Measurements from ENCODE around the gene CCT3.
A peak's percentile ranks its signal among the peaks of the same experiment; 100 is the strongest.

CCT3 gene

DNA sequence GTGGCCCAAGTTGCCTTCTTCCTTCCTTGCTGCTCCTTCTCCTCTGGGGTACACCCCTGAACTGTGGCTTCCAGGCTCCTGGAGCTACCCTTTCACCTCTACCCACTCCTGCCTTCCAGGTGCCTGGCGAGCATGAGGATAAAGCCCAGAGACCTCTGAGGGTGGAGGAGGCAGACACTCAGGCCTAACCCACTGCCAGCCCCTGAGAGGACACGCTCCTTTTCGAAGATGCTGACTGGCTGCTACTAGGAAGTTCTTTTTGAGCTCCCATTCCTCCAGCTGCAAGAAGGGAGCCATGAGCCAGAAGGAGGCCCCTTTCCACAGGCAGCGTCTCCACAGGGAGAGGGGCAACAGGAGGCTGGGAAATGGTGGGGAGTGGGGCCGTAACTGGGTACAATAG lies 46.6 kb upstream of the CCT3 start:
- TF ChIP-seq, protein P1, sequence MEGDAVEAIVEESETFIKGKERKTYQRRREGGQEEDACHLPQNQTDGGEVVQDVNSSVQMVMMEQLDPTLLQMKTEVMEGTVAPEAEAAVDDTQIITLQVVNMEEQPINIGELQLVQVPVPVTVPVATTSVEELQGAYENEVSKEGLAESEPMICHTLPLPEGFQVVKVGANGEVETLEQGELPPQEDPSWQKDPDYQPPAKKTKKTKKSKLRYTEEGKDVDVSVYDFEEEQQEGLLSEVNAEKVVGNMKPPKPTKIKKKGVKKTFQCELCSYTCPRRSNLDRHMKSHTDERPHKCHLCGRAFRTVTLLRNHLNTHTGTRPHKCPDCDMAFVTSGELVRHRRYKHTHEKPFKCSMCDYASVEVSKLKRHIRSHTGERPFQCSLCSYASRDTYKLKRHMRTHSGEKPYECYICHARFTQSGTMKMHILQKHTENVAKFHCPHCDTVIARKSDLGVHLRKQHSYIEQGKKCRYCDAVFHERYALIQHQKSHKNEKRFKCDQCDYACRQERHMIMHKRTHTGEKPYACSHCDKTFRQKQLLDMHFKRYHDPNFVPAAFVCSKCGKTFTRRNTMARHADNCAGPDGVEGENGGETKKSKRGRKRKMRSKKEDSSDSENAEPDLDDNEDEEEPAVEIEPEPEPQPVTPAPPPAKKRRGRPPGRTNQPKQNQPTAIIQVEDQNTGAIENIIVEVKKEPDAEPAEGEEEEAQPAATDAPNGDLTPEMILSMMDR (IDR thresholded peaks at IDR 0.05; ENCODE audit: low read depth, low read length) = 0 out of 2 replicates have a peak, but pooled peaks have one; percentile 2
- Histone ChIP-seq H3K4me3 (ENCODE audit: low read depth, low read length) (no peak overlapping the region), H3K27ac (no peak overlapping the region), H3K27me3 (ENCODE audit: insufficient read depth, low read depth, severe bottlenecking) (peaks cover 8% of the 10 kb centered on the region), H3K36me3 (no peaks in the 10 kb centered on the region), H3K9me3 (ENCODE audit: severe bottlenecking) (no peaks in the 10 kb centered on the region)
- DNase-seq = no peak

DNA sequence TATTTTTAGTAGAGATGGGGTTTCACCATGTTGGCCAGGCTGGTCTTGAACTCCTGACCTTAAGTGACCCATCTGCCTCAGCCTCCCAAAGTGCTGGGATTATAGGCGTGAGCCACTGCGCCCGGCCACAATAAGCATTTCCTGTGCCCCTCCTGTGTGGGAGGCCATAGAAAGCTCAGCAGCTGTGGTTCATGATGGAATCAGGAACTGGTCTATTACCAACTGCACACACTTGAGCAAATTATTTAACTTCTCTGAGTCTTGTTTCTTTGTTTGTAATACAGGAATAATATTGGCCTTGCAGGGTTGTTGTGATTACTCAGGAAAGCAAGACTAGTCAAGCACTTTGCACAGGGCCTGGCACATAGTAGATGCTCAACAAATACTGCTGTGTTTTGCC lies 45.9 kb upstream of the CCT3 start:
- TF ChIP-seq, protein P1 (IDR thresholded peaks at IDR 0.05; ENCODE audit: low read depth, low read length) = no peak
- no peak overlapping the region for H3K4me3 ChIP-seq (ENCODE audit: low read depth, low read length)
- H3K27ac ChIP-seq = no peak overlapping the region
- DNase-seq = no peak
- H3K27me3 ChIP-seq (ENCODE audit: insufficient read depth, low read depth, severe bottlenecking) = peaks cover 8% of the 10 kb centered on the region
- no peaks in the 10 kb centered on the region for H3K9me3 ChIP-seq (ENCODE audit: severe bottlenecking)
- no peaks in the 10 kb centered on the region for H3K36me3 ChIP-seq

DNA sequence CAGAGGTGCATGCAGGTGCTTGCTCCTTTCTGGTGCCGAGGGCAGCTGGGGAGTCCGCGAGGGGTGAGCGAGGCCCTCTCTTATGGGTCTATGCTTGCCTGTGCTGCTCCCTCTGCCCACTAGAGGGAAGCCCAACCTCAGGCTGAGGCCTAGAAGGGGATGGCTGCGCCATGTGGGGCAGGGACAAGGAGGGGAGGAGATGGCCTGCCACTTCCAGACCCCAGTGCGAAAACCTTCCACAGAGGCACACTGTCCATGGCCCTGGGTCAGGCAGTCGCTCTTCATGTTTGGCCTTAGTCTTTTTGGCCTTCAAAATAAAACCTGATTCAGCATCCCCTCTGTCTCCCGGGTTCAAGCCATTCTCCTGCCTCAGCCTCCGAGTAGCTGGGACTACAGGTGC lies 44.9 kb upstream of the CCT3 start:
- Histone ChIP-seq H3K9me3 (ENCODE audit: severe bottlenecking) (no peaks in the 10 kb centered on the region), H3K27me3 (ENCODE audit: insufficient read depth, low read depth, severe bottlenecking) (peaks cover 8% of the 10 kb centered on the region)
- peak; percentile 95 for DNase-seq

DNA sequence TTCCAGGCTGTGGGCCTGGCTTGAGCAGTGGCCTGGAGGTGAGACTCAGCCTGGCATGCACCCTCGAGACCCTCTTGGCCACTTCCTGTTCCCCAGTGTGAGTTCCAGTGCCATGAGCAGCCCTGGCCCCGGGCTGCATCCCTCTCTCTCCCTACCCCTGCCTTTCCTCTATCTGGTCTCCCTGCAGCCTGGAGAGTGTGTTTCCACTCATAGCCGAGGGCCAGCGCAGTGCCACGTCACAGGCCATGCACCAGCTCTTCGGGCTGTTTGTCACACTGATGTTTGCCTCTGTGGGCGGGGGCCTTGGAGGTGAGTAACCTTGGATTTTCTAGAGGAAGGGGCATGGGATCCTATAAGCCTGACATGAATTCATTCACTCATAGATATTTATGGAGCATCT lies 44.5 kb upstream of the CCT3 start:
- Histone ChIP-seq H3K9me3 (ENCODE audit: severe bottlenecking) (no peaks in the 10 kb centered on the region), H3K4me3 (ENCODE audit: low read depth, low read length) (no peak overlapping the region), H3K27me3 (ENCODE audit: insufficient read depth, low read depth, severe bottlenecking) (peaks cover 8% of the 10 kb centered on the region), H3K36me3 (no peaks in the 10 kb centered on the region), H3K27ac (no peak overlapping the region)
- DNase-seq = no peak
- TF ChIP-seq, protein P1 (IDR thresholded peaks at IDR 0.05; ENCODE audit: low read depth, low read length) = no peak

More for the DNA sequence above, 44.9 kb upstream of the CCT3 start:
- no peaks in the 10 kb centered on the region for H3K36me3 ChIP-seq
- TF ChIP-seq, protein P1 (IDR thresholded peaks at IDR 0.05; ENCODE audit: low read depth, low read length) = peak; percentile 100
- no peak overlapping the region for H3K27ac ChIP-seq
- no peak overlapping the region for H3K4me3 ChIP-seq (ENCODE audit: low read depth, low read length)

DNA sequence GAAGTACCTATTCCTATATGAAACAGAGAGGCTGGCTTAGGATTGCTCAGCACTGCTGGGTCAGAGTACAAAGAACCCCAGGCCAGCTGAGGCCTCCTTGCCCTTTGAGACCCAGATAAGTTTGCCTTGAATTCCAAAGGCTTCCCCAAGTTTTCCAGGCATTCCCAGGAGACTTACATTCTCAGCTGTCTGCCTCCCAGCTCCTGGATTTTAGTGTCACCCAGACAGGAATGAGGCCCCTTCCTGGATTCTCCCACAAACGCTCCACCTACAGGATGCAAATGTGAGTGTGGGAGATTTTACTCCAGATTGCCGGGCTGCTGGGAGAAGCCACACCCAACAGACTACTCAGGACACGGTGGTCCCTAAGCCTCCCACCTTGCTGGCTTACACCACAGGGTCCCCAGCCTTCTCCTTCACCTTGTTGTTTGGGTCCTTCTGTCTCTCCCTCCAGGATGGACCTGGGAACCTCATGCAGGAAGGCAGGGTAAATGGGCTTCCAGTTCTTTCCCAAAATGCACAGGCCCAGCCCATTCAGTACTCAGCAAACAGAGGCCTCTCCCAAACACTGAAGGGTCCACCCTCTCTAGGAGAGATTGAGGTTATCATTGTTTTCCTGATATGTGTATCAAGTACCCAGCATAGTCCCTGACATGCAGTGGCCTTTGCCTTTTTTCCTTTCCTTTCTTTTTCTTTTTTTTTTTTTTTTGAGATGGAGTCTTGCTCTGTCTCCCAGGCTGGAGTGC lies 41.5 kb upstream of the CCT3 start:
- H3K9me3 ChIP-seq (ENCODE audit: severe bottlenecking) = no peaks in the 10 kb centered on the region
- DNase-seq = peak; percentile 66
- TF ChIP-seq, protein P1 (IDR thresholded peaks at IDR 0.05; ENCODE audit: low read depth, low read length) = peak; percentile 58
- no peak overlapping the region for H3K27ac ChIP-seq
- no peak overlapping the region for H3K4me3 ChIP-seq (ENCODE audit: low read depth, low read length)
- no peaks in the 10 kb centered on the region for H3K36me3 ChIP-seq
- H3K27me3 ChIP-seq (ENCODE audit: insufficient read depth, low read depth, severe bottlenecking) = no peaks in the 10 kb centered on the region

DNA sequence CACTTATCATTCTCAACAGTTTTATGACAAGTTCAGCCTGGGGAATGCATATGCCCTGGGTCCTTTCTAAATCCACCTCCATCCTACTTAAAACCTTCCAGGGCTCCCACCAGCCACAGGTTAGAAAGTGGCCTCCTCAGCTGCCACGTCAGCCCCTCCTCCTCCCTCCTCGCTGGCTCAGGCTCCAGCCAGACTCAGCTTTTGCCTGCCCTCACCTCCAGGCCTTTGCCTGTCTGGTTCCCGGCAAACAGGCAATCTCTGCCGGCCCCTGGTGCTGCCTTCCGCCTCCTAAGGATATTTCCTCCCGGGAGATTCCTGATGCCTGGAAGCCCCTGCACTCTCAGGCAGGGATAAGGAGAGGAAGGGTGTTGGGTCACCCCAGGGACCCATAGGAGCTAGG lies 40.5 kb upstream of the CCT3 start:
- DNase-seq = no peak
- Histone ChIP-seq H3K27me3 (ENCODE audit: insufficient read depth, low read depth, severe bottlenecking) (no peaks in the 10 kb centered on the region), H3K9me3 (ENCODE audit: severe bottlenecking) (no peaks in the 10 kb centered on the region), H3K36me3 (no peaks in the 10 kb centered on the region), H3K27ac (no peak overlapping the region), H3K4me3 (ENCODE audit: low read depth, low read length) (no peak overlapping the region)
- TF ChIP-seq, protein P1 (IDR thresholded peaks at IDR 0.05; ENCODE audit: low read depth, low read length) = no peak

All from WERI-Rb-1 (cell line).